Measurements from ENCODE around the gene ELMOD1.

ELMOD1 gene

GRCh38 chr11:107583629-107584195, 7.2 kb upstream of the ELMOD1 start:
- DNase-seq = no peak

GRCh38 chr11:107587306-107587979, 3.5 kb upstream of the ELMOD1 start:
- DNase-seq = no peak

- DNase-seq = peak in 17 of 58 donors; percentile 3 to 67 (median 23)
These were observed 657 bp downstream of the ELMOD1 start for GRCh38 chr11:107591378-107592230.

GRCh38 chr11:107592231-107592590, 1.3 kb downstream of the ELMOD1 start:
- DNase-seq = peak in 3 of 58 donors; percentile 7 to 46 (median 29)

- peak in 5 of 58 donors; percentile 6 to 54 (median 11) for DNase-seq
These were observed 1.9 kb downstream of the ELMOD1 start for GRCh38 chr11:107592813-107593212.

- DNase-seq = peak in 3 of 58 donors; percentile 4 to 8 (median 5)
These were observed 3.0 kb downstream of the ELMOD1 start for GRCh38 chr11:107593951-107594350.

GRCh38 chr11:107594736-107595135, 3.8 kb downstream of the ELMOD1 start:
- DNase-seq = no peak

- peak in 1 of 58 donors; percentile 1 for DNase-seq
These were observed 7.5 kb downstream of the ELMOD1 start for GRCh38 chr11:107598225-107599139.

GRCh38 chr11:107605061-107606006, 14.4 kb downstream of the ELMOD1 start:
- no peak for DNase-seq

GRCh38 chr11:107606141-107606540, 15.2 kb downstream of the ELMOD1 start:
- peak in 3 of 58 donors; percentile 5 to 10 (median 7) for DNase-seq

GRCh38 chr11:107608809-107609208, 17.9 kb downstream of the ELMOD1 start:
- DNase-seq = no peak

- no peak for DNase-seq
These were observed 18.7 kb downstream of the ELMOD1 start for GRCh38 chr11:107609400-107610218.

GRCh38 chr11:107612445-107612844, 21.5 kb downstream of the ELMOD1 start:
- no peak for DNase-seq

GRCh38 chr11:107619926-107620325, 29.0 kb downstream of the ELMOD1 start:
- no peak for DNase-seq

GRCh38 chr11:107621081-107621480, 30.1 kb downstream of the ELMOD1 start:
- DNase-seq = no peak

GRCh38 chr11:107623183-107623582, 32.2 kb downstream of the ELMOD1 start:
- DNase-seq = no peak

GRCh38 chr11:107624983-107625684, 34.2 kb downstream of the ELMOD1 start:
- DNase-seq = no peak

GRCh38 chr11:107625685-107625989, 34.7 kb downstream of the ELMOD1 start:
- DNase-seq = no peak

- DNase-seq = no peak
These were observed 40.1 kb downstream of the ELMOD1 start for GRCh38 chr11:107631043-107631442.
